Endothelial cell of hepatic sinusoid (primary cell): Measurements from ENCODE around the gene MIAT.

Source experiments
- in situ Hi-C: cut with HindIII; loops from 2 replicates; pipeline ENCODE4 v1.10.0; 2017; ENCODE audit warnings: low sequenced_read_pairs

The MIAT gene

DNA sequence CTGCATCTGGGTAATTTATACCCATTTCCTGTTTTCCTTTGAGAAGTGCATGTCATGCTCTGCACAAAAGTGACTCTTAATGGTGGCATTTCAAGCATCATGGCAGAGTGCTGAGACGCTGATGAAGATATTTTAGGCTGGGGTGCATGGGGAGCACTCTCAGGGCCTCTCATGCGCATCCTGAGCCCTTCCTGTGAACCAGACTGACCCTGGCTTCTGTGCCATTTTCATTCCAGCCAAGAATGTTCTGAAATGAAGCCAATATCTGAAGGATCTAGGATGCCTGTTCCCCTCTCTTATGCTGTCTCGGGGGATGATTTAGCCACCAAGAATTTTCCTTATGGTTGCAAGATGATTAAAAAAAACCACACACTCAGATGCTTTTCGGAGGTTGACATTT is 61.5 kb downstream of the MIAT start:
- in situ Hi-C loops = no loop called here

DNA sequence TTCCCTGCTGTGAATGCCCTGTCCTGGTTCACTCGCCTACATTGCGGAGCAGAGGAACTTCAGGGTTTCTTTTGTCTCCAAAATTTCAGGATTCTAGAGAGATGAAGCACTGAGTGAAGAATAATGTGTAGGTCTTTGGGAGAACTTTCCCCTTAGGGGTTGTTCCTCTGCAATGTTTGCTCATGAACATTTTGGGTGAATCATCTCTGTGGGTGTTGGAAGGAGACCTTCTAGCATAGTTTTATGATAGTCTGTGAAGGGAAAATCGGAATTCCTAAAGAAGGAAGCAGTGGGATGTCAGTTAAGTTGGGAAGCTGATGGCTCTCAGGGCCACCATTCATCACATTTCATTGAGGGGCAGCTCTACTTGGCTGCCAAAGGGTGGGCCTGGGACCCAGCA is 64.8 kb downstream of the MIAT start:
- in situ Hi-C loops = no loop called here

DNA sequence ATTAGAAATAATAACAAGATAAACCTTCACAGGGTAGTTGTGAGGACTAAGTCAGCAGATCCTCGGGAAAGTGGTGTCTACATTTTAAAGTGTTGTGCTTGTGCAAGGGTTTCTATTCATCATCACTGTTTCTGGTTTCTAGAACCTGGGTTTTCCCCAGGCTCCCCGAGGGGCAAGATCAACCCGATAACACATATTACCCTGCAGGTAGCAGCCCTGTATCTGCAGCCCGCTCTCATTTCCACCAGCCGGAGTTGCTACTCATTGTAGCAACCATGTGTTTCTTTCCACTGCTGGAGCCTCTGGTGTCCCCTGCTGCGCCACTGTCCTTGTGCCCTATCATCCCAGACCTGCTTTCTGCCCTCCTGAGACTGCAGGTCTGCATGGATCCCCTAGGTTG is 67.0 kb downstream of the MIAT start:
- in situ Hi-C loops = no loop called here

DNA sequence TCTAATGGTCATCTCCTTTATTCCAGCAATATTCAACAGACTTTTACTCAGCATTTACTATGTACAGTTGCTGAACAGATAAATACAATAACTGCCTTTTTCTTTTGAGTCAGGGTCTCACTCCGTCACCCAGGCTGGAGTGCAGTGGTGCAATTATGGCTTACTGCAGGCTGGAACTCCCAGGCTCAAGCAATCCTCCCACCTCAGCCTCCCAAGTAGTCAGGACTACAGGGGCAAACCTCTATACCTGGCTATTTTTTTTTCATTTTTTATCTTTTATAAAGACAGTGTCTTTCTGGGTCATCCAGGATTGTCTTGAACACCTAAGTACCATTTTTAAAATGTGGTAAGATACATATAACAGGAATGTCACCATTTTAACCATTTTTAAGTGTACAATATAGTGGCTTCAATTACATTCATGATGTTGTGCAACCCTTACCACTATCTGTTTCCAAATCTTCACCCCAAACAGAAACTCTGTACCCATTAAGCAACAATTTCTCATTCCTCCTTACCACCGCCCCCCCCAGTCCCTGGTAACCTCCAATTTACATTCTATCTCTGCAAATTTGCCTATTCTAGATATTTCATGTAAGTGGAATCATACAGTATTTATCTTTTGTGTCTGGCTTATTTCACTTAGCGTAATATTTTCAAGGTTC is 67.8 kb downstream of the MIAT start:
- in situ Hi-C loops = no loop called here
